Endothelial cell of umbilical vein (primary cell): ENCODE results near the gene UBE2H.

Experiments
- EZH2 ChIP-seq: IDR thresholded peaks from 2 replicates; pipeline ENCODE4 v1.6.1; 2012; ENCODE audit warnings: borderline replicate concordance, low read depth, mild to moderate bottlenecking, moderate library complexity, low read length, inconsistent platforms; ENCODE audit not compliant: severe bottlenecking
- FOS ChIP-seq: IDR thresholded peaks from 2 replicates; pipeline ENCODE4 v1.6.1; 2011; ENCODE audit warnings: mild to moderate bottlenecking, low read length, moderate library complexity, borderline replicate concordance; ENCODE audit not compliant: insufficient read depth
- GATA2 ChIP-seq: IDR thresholded peaks from 2 replicates; pipeline ENCODE4 v1.7.0; 2011; ENCODE audit warnings: low read depth, mild to moderate bottlenecking, moderate library complexity, mixed read lengths, low read length; ENCODE audit not compliant: insufficient read length, insufficient read depth
- POLR2A ChIP-seq: IDR thresholded peaks from 2 replicates; pipeline ENCODE4 v1.6.1; 2012; ENCODE audit warnings: low read depth, mild to moderate bottlenecking, control low read depth, low read length
- POLR2AphosphoS5 ChIP-seq: IDR thresholded peaks from 2 replicates; pipeline ENCODE4 v1.6.1; 2012; ENCODE audit warnings: low read depth, mild to moderate bottlenecking, control low read depth, low read length, moderate library complexity; ENCODE audit not compliant: insufficient read depth
- TF ChIP-seq, protein P1 (sequence below), 2 donors: IDR thresholded peaks; 1 replicate in 1 of 2; 2 replicates in 1 of 2; pipeline ENCODE4 v1.5.1; 2011; ENCODE audit warnings: low read length in 2 of 2, mild to moderate bottlenecking in 2 of 2, moderate library complexity in 2 of 2, control low read depth in 1 of 2, inconsistent platforms in 1 of 2, low read depth in 1 of 2; ENCODE audit not compliant: insufficient read depth in 1 of 2; ENCODE audit errors: extremely low read depth in 1 of 2
- TF ChIP-seq, protein P2 (sequence below): IDR thresholded peaks from 2 replicates; pipeline ENCODE4 v1.6.1; 2011; ENCODE audit not compliant: insufficient read depth, insufficient read length

DNA sequence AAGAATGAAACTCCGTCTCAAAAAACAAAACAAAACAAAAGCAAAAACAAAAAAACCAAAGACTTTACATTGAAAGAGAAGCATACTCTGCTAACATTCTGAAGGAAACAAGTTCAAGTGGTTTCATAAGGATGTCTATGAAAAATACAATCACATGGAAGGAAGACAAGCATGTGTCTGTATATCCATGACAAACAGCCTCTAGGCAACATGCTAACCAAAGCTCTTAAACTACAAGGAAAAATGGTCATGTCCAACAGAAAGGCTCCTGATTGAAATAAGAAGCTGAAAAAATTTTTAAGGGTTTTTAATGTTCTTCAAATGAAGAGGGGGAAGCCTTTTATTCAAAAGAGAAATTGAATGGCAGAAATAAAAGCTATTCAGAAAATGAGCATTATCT is 64.9 kb downstream of the UBE2H start:
- no peak for TF ChIP-seq EZH2
- TF ChIP-seq, protein P1, sequence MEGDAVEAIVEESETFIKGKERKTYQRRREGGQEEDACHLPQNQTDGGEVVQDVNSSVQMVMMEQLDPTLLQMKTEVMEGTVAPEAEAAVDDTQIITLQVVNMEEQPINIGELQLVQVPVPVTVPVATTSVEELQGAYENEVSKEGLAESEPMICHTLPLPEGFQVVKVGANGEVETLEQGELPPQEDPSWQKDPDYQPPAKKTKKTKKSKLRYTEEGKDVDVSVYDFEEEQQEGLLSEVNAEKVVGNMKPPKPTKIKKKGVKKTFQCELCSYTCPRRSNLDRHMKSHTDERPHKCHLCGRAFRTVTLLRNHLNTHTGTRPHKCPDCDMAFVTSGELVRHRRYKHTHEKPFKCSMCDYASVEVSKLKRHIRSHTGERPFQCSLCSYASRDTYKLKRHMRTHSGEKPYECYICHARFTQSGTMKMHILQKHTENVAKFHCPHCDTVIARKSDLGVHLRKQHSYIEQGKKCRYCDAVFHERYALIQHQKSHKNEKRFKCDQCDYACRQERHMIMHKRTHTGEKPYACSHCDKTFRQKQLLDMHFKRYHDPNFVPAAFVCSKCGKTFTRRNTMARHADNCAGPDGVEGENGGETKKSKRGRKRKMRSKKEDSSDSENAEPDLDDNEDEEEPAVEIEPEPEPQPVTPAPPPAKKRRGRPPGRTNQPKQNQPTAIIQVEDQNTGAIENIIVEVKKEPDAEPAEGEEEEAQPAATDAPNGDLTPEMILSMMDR (IDR thresholded peaks at IDR 0.05; ENCODE audit: extremely low read depth in 1 of 2, insufficient read depth in 1 of 2, low read depth in 1 of 2, low read length in 2 of 2): no peak
- no peak for TF ChIP-seq POLR2A
- TF ChIP-seq, protein P2, sequence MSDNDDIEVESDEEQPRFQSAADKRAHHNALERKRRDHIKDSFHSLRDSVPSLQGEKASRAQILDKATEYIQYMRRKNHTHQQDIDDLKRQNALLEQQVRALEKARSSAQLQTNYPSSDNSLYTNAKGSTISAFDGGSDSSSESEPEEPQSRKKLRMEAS: no peak
- no peak for TF ChIP-seq POLR2AphosphoS5
- TF ChIP-seq GATA2: no peak
- no peak for TF ChIP-seq FOS
